H9 (cell line): ENCODE results near the gene SIM1. TPM values are rescaled to one million over a fixed set of nuclear protein-coding genes. Genes with fewer than 3 reads are reported as not detected.

ENCODE experiments used
- DNase-seq: peaks from one replicate; pipeline ENCODE4 v3.0.0-alpha.2; 2017
- H2AFZ ChIP-seq: one replicate; pipeline ENCODE4 v1.6.1; 2013; ENCODE audit warnings: mild to moderate bottlenecking, low read length, control low read depth, moderate library complexity
- H2AK5ac ChIP-seq: 2 replicates; pipeline ENCODE4 v1.6.1; 2013; ENCODE audit warnings: low read length, control low read depth, mixed read lengths; ENCODE audit not compliant: insufficient read length
- H2BK120ac ChIP-seq: one replicate; pipeline ENCODE4 v1.6.1; 2013; ENCODE audit warnings: low read depth, mild to moderate bottlenecking, low read length, control low read depth, inconsistent platforms; ENCODE audit not compliant: poor library complexity, severe bottlenecking
- H2BK12ac ChIP-seq: 2 replicates; pipeline ENCODE4 v1.6.1; 2013; ENCODE audit warnings: low read length, control low read depth, mixed read lengths, low read depth; ENCODE audit not compliant: insufficient read length
- H2BK15ac ChIP-seq: 2 replicates; pipeline ENCODE4 v1.6.1; 2013; ENCODE audit warnings: low read depth, low read length, control low read depth
- H2BK20ac ChIP-seq: one replicate; pipeline ENCODE4 v1.6.1; 2013; ENCODE audit warnings: low read depth, mild to moderate bottlenecking, low read length, control low read depth, inconsistent platforms; ENCODE audit not compliant: poor library complexity, severe bottlenecking
- H2BK5ac ChIP-seq: 2 replicates; pipeline ENCODE4 v1.6.1; 2013; ENCODE audit warnings: low read length, control low read depth, mixed read lengths; ENCODE audit not compliant: insufficient read length
- H3K14ac ChIP-seq: 2 replicates; pipeline ENCODE4 v1.6.1; 2013; ENCODE audit warnings: low read length, control low read depth; ENCODE audit not compliant: insufficient read depth
- H3K18ac ChIP-seq: 2 replicates; pipeline ENCODE4 v1.6.1; 2013; ENCODE audit warnings: low read depth, mild to moderate bottlenecking, mixed read lengths, low read length, control low read depth; ENCODE audit not compliant: insufficient read length
- H3K23ac ChIP-seq: 2 replicates; pipeline ENCODE4 v1.6.1; 2013; ENCODE audit warnings: low read length, control low read depth, mixed read lengths, low read depth; ENCODE audit not compliant: insufficient read length
- H3K23me2 ChIP-seq: 2 replicates; pipeline ENCODE4 v1.6.1; 2013; ENCODE audit warnings: low read depth, mild to moderate bottlenecking, mixed read lengths, low read length, control low read depth; ENCODE audit not compliant: insufficient read length, poor library complexity, severe bottlenecking
- H3K27ac ChIP-seq: 2 replicates; pipeline ENCODE4 v1.5.1; 2013; ENCODE audit warnings: low read length, control low read depth, mixed read lengths, low read depth; ENCODE audit not compliant: insufficient read length
- H3K27me3 ChIP-seq: 2 replicates; pipeline ENCODE4 v1.6.1; 2013; ENCODE audit warnings: low read length, control low read depth, inconsistent platforms; ENCODE audit not compliant: insufficient read depth
- H3K4ac ChIP-seq: 2 replicates; pipeline ENCODE4 v1.6.1; 2013; ENCODE audit warnings: low read depth, mild to moderate bottlenecking, control low read depth, inconsistent platforms, low read length, moderate library complexity
- H3K4me1 ChIP-seq: 2 replicates; pipeline ENCODE4 v1.6.1; 2013; ENCODE audit warnings: low read length, control low read depth, inconsistent platforms; ENCODE audit not compliant: insufficient read depth
- H3K4me2 ChIP-seq: 2 replicates; pipeline ENCODE4 v1.6.1; 2013; ENCODE audit warnings: low read length, control low read depth, mixed read lengths; ENCODE audit not compliant: insufficient read length, insufficient read depth
- H3K56ac ChIP-seq: 2 replicates; pipeline ENCODE4 v1.6.1; 2013; ENCODE audit warnings: low read depth, mild to moderate bottlenecking, mixed read lengths, low read length, control low read depth; ENCODE audit not compliant: insufficient read length
- H3K79me1 ChIP-seq: 2 replicates; pipeline ENCODE4 v1.6.1; 2013; ENCODE audit warnings: low read depth, mild to moderate bottlenecking, moderate library complexity, low read length, control low read depth, inconsistent platforms; ENCODE audit not compliant: insufficient read depth, poor library complexity, severe bottlenecking
- H3K79me2 ChIP-seq: 2 replicates; pipeline ENCODE4 v1.6.1; 2013; ENCODE audit warnings: low read length, control low read depth, inconsistent platforms; ENCODE audit not compliant: insufficient read depth
- H3K9ac ChIP-seq: 2 replicates; pipeline ENCODE4 v1.6.1; 2013; ENCODE audit warnings: low read length, control low read depth, mixed read lengths; ENCODE audit not compliant: insufficient read length; ENCODE audit errors: extremely low read depth
- H3K9me3 ChIP-seq: one replicate; pipeline ENCODE4 v1.6.1; 2013; ENCODE audit warnings: low read depth, low read length, inconsistent platforms; ENCODE audit not compliant: control insufficient read depth
- H3T11ph ChIP-seq: one replicate; pipeline ENCODE4 v1.6.1; 2013; ENCODE audit warnings: mild to moderate bottlenecking, low read length, control low read depth, inconsistent platforms
- H4K20me1 ChIP-seq: one replicate; pipeline ENCODE4 v1.6.1; 2013; ENCODE audit not compliant: control insufficient read depth, insufficient read length, insufficient read depth
- H4K5ac ChIP-seq: 2 replicates; pipeline ENCODE4 v1.6.1; 2013; ENCODE audit warnings: low read depth, mild to moderate bottlenecking, mixed read lengths, low read length, control low read depth; ENCODE audit not compliant: insufficient read length
- H4K8ac ChIP-seq: replicated peaks from 2 replicates; pipeline ENCODE4 v1.6.1; 2013; ENCODE audit warnings: low read length, control low read depth, mixed read lengths, low read depth; ENCODE audit not compliant: insufficient read length
- H4K91ac ChIP-seq: 2 replicates; pipeline ENCODE4 v1.6.1; 2013; ENCODE audit warnings: low read depth, mild to moderate bottlenecking, moderate library complexity, mixed read lengths, low read length, control low read depth; ENCODE audit not compliant: insufficient read length
- H3K27ac Mint-ChIP-seq, 3 experiments: 2 replicates in 2 of 3; 3 replicates in 1 of 3; pipeline ENCODE4 v1.8.0; 2020 to 2021; ENCODE audit warnings: mixed read lengths in 3 of 3, mild to moderate bottlenecking in 1 of 3, moderate library complexity in 1 of 3
- H3K27me3 Mint-ChIP-seq: 2 replicates; pipeline ENCODE4 v1.8.0; 2021; ENCODE audit warnings: low read depth, mild to moderate bottlenecking, moderate library complexity, mixed read lengths
- H3K36me3 Mint-ChIP-seq, 3 experiments: 2 replicates in 2 of 3; 3 replicates in 1 of 3; pipeline ENCODE4 v1.8.0; 2020 to 2021; ENCODE audit warnings: low read depth in 3 of 3, mixed read lengths in 3 of 3; ENCODE audit not compliant: insufficient read depth in 1 of 3
- H3K4me1 Mint-ChIP-seq, 2 experiments: 2 replicates each; pipeline ENCODE4 v1.8.0; 2020; ENCODE audit warnings: mixed read lengths in 2 of 2
- H3K4me3 Mint-ChIP-seq, 2 experiments: 2 replicates in 1 of 2; 3 replicates in 1 of 2; pipeline ENCODE4 v1.8.0; 2020 to 2021; ENCODE audit warnings: mild to moderate bottlenecking in 2 of 2, mixed read lengths in 2 of 2, moderate library complexity in 1 of 2
- H3K9me3 Mint-ChIP-seq, 2 experiments: 2 replicates in 1 of 2; 3 replicates in 1 of 2; pipeline ENCODE4 v1.8.0; 2020; ENCODE audit warnings: mild to moderate bottlenecking in 2 of 2, mixed read lengths in 2 of 2, moderate library complexity in 1 of 2
- total RNA-seq: library from RNA; stranded (reverse); gene quantifications from 2 replicates; pipeline ENCODE4 v1.2.1, GENCODE V29; 2021
- TF ChIP-seq, protein P1 (sequence below): fragments of 200-600 bp; sonication (generic); conservative IDR thresholded peaks from 3 replicates; pipeline ENCODE4 v1.8.0; 2021; ENCODE audit warnings: antibody characterized with exemption, mild to moderate bottlenecking

The SIM1 gene
- total RNA-seq, 1 experiment from 2014 or later: not detected

DNA sequence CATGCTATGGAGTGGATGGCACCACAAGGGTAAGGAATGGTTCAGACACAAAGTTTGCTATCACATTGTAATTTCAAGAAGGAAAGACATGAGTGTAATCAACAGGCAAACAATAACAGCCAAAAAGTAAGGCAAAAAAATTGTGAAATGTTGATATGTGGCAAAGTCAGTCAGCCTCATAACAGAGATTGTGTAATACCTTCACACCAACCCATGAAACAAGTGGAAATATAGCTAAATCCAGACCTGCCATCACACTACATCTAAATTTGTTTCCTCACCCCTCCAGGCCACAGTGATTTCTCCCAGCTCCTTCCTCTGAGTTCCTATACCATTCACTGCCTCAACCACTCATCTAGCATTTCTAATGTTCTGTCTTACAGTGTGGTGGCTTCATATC lies 37.3 kb downstream of the SIM1 start:
- Mint-ChIP-seq H3K4me3 (no peak overlapping the region), H3K4me1 (peaks cover 18 to 20% of the 10 kb centered on the region in 2 experiments), H3K27me3 (no peaks in the 10 kb centered on the region), H3K27ac (no peak overlapping the region), H3K9me3 (no peaks in the 10 kb centered on the region), H3K36me3 (no peaks in the 10 kb centered on the region)
- H2AK5ac ChIP-seq: no peak overlapping the region
- H4K8ac ChIP-seq: no peak overlapping the region
- no peak for DNase-seq
- no peaks in the 10 kb centered on the region for H4K20me1 ChIP-seq
- H3K9ac ChIP-seq: no peak overlapping the region
- no peaks in the 10 kb centered on the region for H3K79me2 ChIP-seq
- H3K9me3 ChIP-seq: no peaks in the 10 kb centered on the region
- H3K23me2 ChIP-seq: no peaks in the 10 kb centered on the region
- no peak overlapping the region for H2BK12ac ChIP-seq
- no peaks in the 10 kb centered on the region for H3K79me1 ChIP-seq
- H2BK120ac ChIP-seq: no peak overlapping the region
- no peak overlapping the region for H3K4me2 ChIP-seq
- H2BK15ac ChIP-seq: no peak overlapping the region
- H3K23ac ChIP-seq: no peak overlapping the region
- TF ChIP-seq, protein P1, sequence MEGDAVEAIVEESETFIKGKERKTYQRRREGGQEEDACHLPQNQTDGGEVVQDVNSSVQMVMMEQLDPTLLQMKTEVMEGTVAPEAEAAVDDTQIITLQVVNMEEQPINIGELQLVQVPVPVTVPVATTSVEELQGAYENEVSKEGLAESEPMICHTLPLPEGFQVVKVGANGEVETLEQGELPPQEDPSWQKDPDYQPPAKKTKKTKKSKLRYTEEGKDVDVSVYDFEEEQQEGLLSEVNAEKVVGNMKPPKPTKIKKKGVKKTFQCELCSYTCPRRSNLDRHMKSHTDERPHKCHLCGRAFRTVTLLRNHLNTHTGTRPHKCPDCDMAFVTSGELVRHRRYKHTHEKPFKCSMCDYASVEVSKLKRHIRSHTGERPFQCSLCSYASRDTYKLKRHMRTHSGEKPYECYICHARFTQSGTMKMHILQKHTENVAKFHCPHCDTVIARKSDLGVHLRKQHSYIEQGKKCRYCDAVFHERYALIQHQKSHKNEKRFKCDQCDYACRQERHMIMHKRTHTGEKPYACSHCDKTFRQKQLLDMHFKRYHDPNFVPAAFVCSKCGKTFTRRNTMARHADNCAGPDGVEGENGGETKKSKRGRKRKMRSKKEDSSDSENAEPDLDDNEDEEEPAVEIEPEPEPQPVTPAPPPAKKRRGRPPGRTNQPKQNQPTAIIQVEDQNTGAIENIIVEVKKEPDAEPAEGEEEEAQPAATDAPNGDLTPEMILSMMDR: no peak
- no peak overlapping the region for H3K27ac ChIP-seq
- no peak overlapping the region for H3K18ac ChIP-seq
- H3K4ac ChIP-seq: no peak overlapping the region
- no peak overlapping the region for H4K5ac ChIP-seq
- no peaks in the 10 kb centered on the region for H3K27me3 ChIP-seq
- H2BK5ac ChIP-seq: no peak overlapping the region
- H2AFZ ChIP-seq: peak overlapping the region; percentile 17
- H2BK20ac ChIP-seq: no peak overlapping the region
- H4K91ac ChIP-seq: no peak overlapping the region
- H3K56ac ChIP-seq: no peak overlapping the region
- peaks cover 4% of the 10 kb centered on the region; the same call in 1 of the 2 replicates for H3K4me1 ChIP-seq
- H3K14ac ChIP-seq: no peak overlapping the region
- no peak overlapping the region for H3T11ph ChIP-seq
